CD4-positive, alpha-beta memory T cell (primary cell): ENCODE measurements around the gene HPS5. TPM values are rescaled to one million over a fixed set of nuclear protein-coding genes. Genes with fewer than 3 reads are reported as not detected.
"Not testable (repeated sequence)": the region's sequence is repeated elsewhere in the genome, so short reads cannot be mapped to it uniquely, and the experiment has no call there.

Experiments
- CTCF ChIA-PET: fragments of 350-600 bp; sonication (Branson Sonifier 250); formaldehyde crosslinking; loops from one replicate; lab custom pipeline; 2021; ENCODE audit warnings: inconsistent platforms; ENCODE audit not compliant: partially characterized antibody; lab: Charles Lee
- POLR2A ChIA-PET: fragments of 350-600 bp; sonication (Branson Sonifier 250); formaldehyde crosslinking; loops from one replicate; lab custom pipeline; 2021; ENCODE audit not compliant: partially characterized antibody; lab: Charles Lee
- DNase-seq, 5 donors: peaks; one replicate each; pipeline versions ENCODE4 v3.0.0 to v3.0.0-alpha.2; 2020 to 2022; ENCODE audit warnings: mixed read lengths in 1 of 5
- H3K27ac ChIP-seq: one replicate; pipeline ENCODE4 v1.7.0; 2013; ENCODE audit warnings: low read depth, low read length
- H3K27me3 ChIP-seq: 2 replicates; pipeline ENCODE4 v1.7.0; 2013; ENCODE audit warnings: mild to moderate bottlenecking, low read length, moderate library complexity; ENCODE audit not compliant: insufficient read depth
- H3K36me3 ChIP-seq: 2 replicates; pipeline ENCODE4 v1.7.0; 2013; ENCODE audit warnings: mild to moderate bottlenecking, low read length, moderate library complexity; ENCODE audit not compliant: insufficient read depth
- H3K4me1 ChIP-seq: 2 replicates; pipeline ENCODE4 v1.7.0; 2013; ENCODE audit warnings: mild to moderate bottlenecking, low read length, moderate library complexity; ENCODE audit not compliant: insufficient read depth
- H3K4me3 ChIP-seq, 2 donors: one replicate each; pipeline ENCODE4 v1.7.0; 2013; ENCODE audit warnings: low read length in 2 of 2, mild to moderate bottlenecking in 1 of 2
- H3K9me3 ChIP-seq, 2 donors: one replicate each; pipeline ENCODE4 v1.7.0; 2013; ENCODE audit warnings: low read length in 2 of 2, control low read depth in 1 of 2; ENCODE audit not compliant: control insufficient read depth in 1 of 2
- H3K27ac Mint-ChIP-seq, 7 donors: one replicate each; pipeline ENCODE4 v1.8.0; 2020 to 2021; ENCODE audit warnings: mixed read lengths in 7 of 7, mild to moderate bottlenecking in 6 of 7, inconsistent platforms in 3 of 7, moderate library complexity in 3 of 7
- H3K27me3 Mint-ChIP-seq, 2 donors: one replicate each; pipeline ENCODE4 v1.8.0; 2020 to 2021; ENCODE audit warnings: mixed read lengths in 2 of 2
- H3K36me3 Mint-ChIP-seq, 2 donors: one replicate each; pipeline ENCODE4 v1.8.0; 2020 to 2021; ENCODE audit warnings: mixed read lengths in 2 of 2, inconsistent platforms in 1 of 2, mild to moderate bottlenecking in 1 of 2
- H3K4me1 Mint-ChIP-seq, 4 donors: one replicate each; pipeline ENCODE4 v1.8.0; 2020 to 2021; ENCODE audit warnings: mixed read lengths in 4 of 4, mild to moderate bottlenecking in 1 of 4
- H3K4me3 Mint-ChIP-seq, 8 donors: one replicate each; pipeline ENCODE4 v1.8.0; 2020 to 2021; ENCODE audit warnings: mixed read lengths in 8 of 8, mild to moderate bottlenecking in 7 of 8, moderate library complexity in 6 of 8, inconsistent platforms in 3 of 8
- H3K9me3 Mint-ChIP-seq, 8 donors: one replicate each; pipeline ENCODE4 v1.8.0; 2020 to 2021; ENCODE audit warnings: mixed read lengths in 8 of 8, mild to moderate bottlenecking in 5 of 8, inconsistent platforms in 3 of 8, moderate library complexity in 1 of 8
- intact Hi-C: fragments of 100-400 bp; cut with micrococcal nuclease; formaldehyde crosslinking; loops from one replicate; pipeline ENCODE4 v1.15.1; 2023
- polyA plus RNA-seq, 2 donors: library from polyadenylated mRNA; unstranded; fragments of 300-500 nt; fragmentation: Illumina TruSeq; gene quantifications; one replicate each; pipeline ENCODE4 v1.2.3, GENCODE V29; 2021
- total RNA-seq, 2 experiments: library from RNA; stranded (reverse); gene quantifications; one replicate each; pipeline ENCODE4 v1.2.3, GENCODE V29; 2021

Gene HPS5
- total and polyA plus RNA-seq, 4 experiments from 2014 or later, result 14.2 to 23.7 (median 18.6) TPM

- H3K27me3 Mint-ChIP-seq, H3K4me1 ChIP-seq, H3K27me3 ChIP-seq, H3K27ac Mint-ChIP-seq, POLR2A ChIA-PET, H3K4me3 Mint-ChIP-seq, H3K36me3 Mint-ChIP-seq, H3K9me3 ChIP-seq, H3K36me3 ChIP-seq, CTCF ChIA-PET, DNase-seq, H3K4me1 Mint-ChIP-seq, intact Hi-C loops, H3K27ac ChIP-seq, H3K4me3 ChIP-seq, H3K9me3 Mint-ChIP-seq: not testable (repeated sequence)
These were observed 52.7 kb downstream of the HPS5 start for GRCh38 chr11:18269252-18269651.

GRCh38 chr11:18267335-18268133 lies 54.4 kb downstream of the HPS5 start:
- H3K27me3 Mint-ChIP-seq, DNase-seq, H3K9me3 ChIP-seq, POLR2A ChIA-PET, intact Hi-C loops, CTCF ChIA-PET, H3K4me1 Mint-ChIP-seq, H3K36me3 ChIP-seq, H3K4me1 ChIP-seq, H3K27me3 ChIP-seq, H3K9me3 Mint-ChIP-seq, H3K4me3 ChIP-seq, H3K36me3 Mint-ChIP-seq, H3K27ac ChIP-seq: not testable (repeated sequence)
- Mint-ChIP-seq H3K4me3 (peak overlapping the region in 6 of 8 donors; percentile 40 to 61 (median 56)), H3K27ac (peak overlapping the region in 5 of 7 donors; percentile 66 to 83 (median 73))

- Mint-ChIP-seq H3K4me3 (no peak within 1 kb of the TSS), H3K36me3 (no peaks in the 10 kb centered on the region)
- CTCF ChIA-PET, result no interaction called here
These were observed 56.0 kb downstream of the HPS5 start, which contains the start of gene SAA1 for GRCh38 chr11:18265949-18266348. Gene SAA1, plus strand, starts transcription at chr11:18266264. Its CDS starts 624 bp downstream, at chr11:18266888.

GRCh38 chr11:18264677-18265555 lies 57.0 kb downstream of the HPS5 start:
- Mint-ChIP-seq H3K9me3 (peaks cover 0 to 3% (median 0%) of the 10 kb centered on the region in 8 donors), H3K27me3 (no peaks in the 10 kb centered on the region), H3K4me1 (no peaks in the 10 kb centered on the region), H3K27ac (peak overlapping the region in 1 of 7 donors; percentile 75), H3K36me3 (no peaks in the 10 kb centered on the region), H3K4me3 (no peak overlapping the region)
- no peak overlapping the region for H3K4me3 ChIP-seq
- no peak overlapping the region for H3K27ac ChIP-seq
- no peaks in the 10 kb centered on the region for H3K9me3 ChIP-seq
- DNase-seq, result no peak
- CTCF ChIA-PET, result no interaction called here
- H3K4me1 ChIP-seq, result no peaks in the 10 kb centered on the region
- no peaks in the 10 kb centered on the region for H3K36me3 ChIP-seq
- H3K27me3 ChIP-seq, result no peaks in the 10 kb centered on the region
- intact Hi-C loops, result no loop called here
- POLR2A ChIA-PET, result no interaction called here

More at GRCh38 chr11:18265949-18266348, 56.0 kb downstream of the HPS5 start, which contains the start of gene SAA1:
- Histone ChIP-seq H3K27me3 (no peaks in the 10 kb centered on the region), H3K9me3 (no peaks in the 10 kb centered on the region), H3K4me1 (no peaks in the 10 kb centered on the region), H3K4me3 (no peak within 1 kb of the TSS), H3K36me3 (no peaks in the 10 kb centered on the region), H3K27ac (no peak within 1 kb of the TSS)
- intact Hi-C loops, result no loop called here
- Mint-ChIP-seq H3K27ac (peak within 1 kb of the TSS in 1 of 7 donors; percentile 44), H3K9me3 (peaks cover 0 to 3% (median 0%) of the 10 kb centered on the region in 8 donors), H3K27me3 (no peaks in the 10 kb centered on the region), H3K4me1 (peaks cover 0 to 3% (median 0%) of the 10 kb centered on the region in 4 donors)
- no peak for DNase-seq
- POLR2A ChIA-PET, result no interaction called here

- Mint-ChIP-seq H3K9me3 (peaks cover 0 to 3% (median 0%) of the 10 kb centered on the region in 8 donors), H3K4me1 (no peaks in the 10 kb centered on the region), H3K4me3 (no peak overlapping the region), H3K27ac (no peak overlapping the region), H3K36me3 (no peaks in the 10 kb centered on the region), H3K27me3 (no peaks in the 10 kb centered on the region)
- no peaks in the 10 kb centered on the region for H3K36me3 ChIP-seq
- ChIA-PET POLR2A (no interaction called here), CTCF (no interaction called here)
- H3K27ac ChIP-seq, result no peak overlapping the region
- peaks cover 3% of the 10 kb centered on the region for H3K27me3 ChIP-seq
- intact Hi-C loops, result no loop called here
- no peak for DNase-seq
- no peaks in the 10 kb centered on the region for H3K9me3 ChIP-seq
- no peak overlapping the region for H3K4me3 ChIP-seq
- H3K4me1 ChIP-seq, result no peaks in the 10 kb centered on the region
These were observed 57.9 kb downstream of the HPS5 start for GRCh38 chr11:18264035-18264434.

GRCh38 chr11:18262681-18263350 lies 59.1 kb downstream of the HPS5 start:
- intact Hi-C loops, H3K4me1 Mint-ChIP-seq, H3K36me3 Mint-ChIP-seq, H3K27ac Mint-ChIP-seq, POLR2A ChIA-PET, H3K4me3 ChIP-seq, H3K9me3 Mint-ChIP-seq, H3K9me3 ChIP-seq, H3K27ac ChIP-seq, CTCF ChIA-PET, H3K27me3 Mint-ChIP-seq, H3K36me3 ChIP-seq, H3K27me3 ChIP-seq, H3K4me1 ChIP-seq, H3K4me3 Mint-ChIP-seq, DNase-seq: not testable (repeated sequence)

GRCh38 chr11:18261721-18262120 lies 60.2 kb downstream of the HPS5 start:
- H3K4me1 ChIP-seq, result no peaks in the 10 kb centered on the region
- no peak for DNase-seq
- H3K27ac Mint-ChIP-seq, result no peak overlapping the region
- intact Hi-C loops, result no loop called here
- POLR2A ChIA-PET, result no interaction called here
- CTCF ChIA-PET, result no interaction called here
- H3K27ac ChIP-seq, result no peak overlapping the region
- H3K36me3 Mint-ChIP-seq, result no peaks in the 10 kb centered on the region
- H3K4me3 ChIP-seq, result no peak overlapping the region
- H3K9me3 ChIP-seq, result no peaks in the 10 kb centered on the region
- H3K27me3 Mint-ChIP-seq, result peaks cover 0 to 1% of the 10 kb centered on the region in 2 donors
- H3K36me3 ChIP-seq, result no peaks in the 10 kb centered on the region
- H3K4me1 Mint-ChIP-seq, result no peaks in the 10 kb centered on the region
- H3K4me3 Mint-ChIP-seq, result no peak overlapping the region
- H3K9me3 Mint-ChIP-seq, result peaks cover 0 to 2% (median 0%) of the 10 kb centered on the region in 8 donors
- H3K27me3 ChIP-seq, result peaks cover 3% of the 10 kb centered on the region
